Endothelial cell (in vitro differentiated cells): ENCODE results near the gene FKBP9. TPM values are rescaled to one million over a fixed set of nuclear protein-coding genes. Genes with fewer than 3 reads are reported as not detected.
A peak's percentile ranks its signal among the peaks of the same experiment; 100 is the strongest.

Experiments
- DNase-seq: peaks from one replicate; pipeline ENCODE4 v3.0.0; 2021; ENCODE audit warnings: low spot score
- H3K27ac Mint-ChIP-seq: one replicate; pipeline ENCODE4 v1.8.0; 2021; ENCODE audit warnings: mixed read lengths, inconsistent platforms; ENCODE audit not compliant: unreplicated experiment
- H3K27me3 Mint-ChIP-seq: one replicate; pipeline ENCODE4 v1.8.0; 2021; ENCODE audit warnings: mild to moderate bottlenecking, moderate library complexity, mixed read lengths, inconsistent platforms; ENCODE audit not compliant: unreplicated experiment
- H3K36me3 Mint-ChIP-seq: one replicate; pipeline ENCODE4 v1.8.0; 2021; ENCODE audit warnings: mild to moderate bottlenecking, low read depth, mixed read lengths, inconsistent platforms; ENCODE audit not compliant: unreplicated experiment
- H3K4me1 Mint-ChIP-seq: one replicate; pipeline ENCODE4 v1.8.0; 2021; ENCODE audit warnings: mild to moderate bottlenecking, mixed read lengths, inconsistent platforms; ENCODE audit not compliant: unreplicated experiment
- H3K4me3 Mint-ChIP-seq: one replicate; pipeline ENCODE4 v1.8.0; 2021; ENCODE audit warnings: mild to moderate bottlenecking, mixed read lengths, inconsistent platforms; ENCODE audit not compliant: unreplicated experiment
- H3K9me3 Mint-ChIP-seq: one replicate; pipeline ENCODE4 v1.8.0; 2021; ENCODE audit warnings: mixed read lengths, inconsistent platforms; ENCODE audit not compliant: unreplicated experiment
- total RNA-seq: library from RNA; stranded (reverse); fragmentation: NEBNext Ultra II Directional; extraction: Animal tissue kit (Norgen Biotek cat#: 25700); gene quantifications from one replicate; pipeline ENCODE4 v1.2.1, GENCODE V29; 2021; ENCODE audit not compliant: unreplicated experiment
- TF ChIP-seq, protein P1 (sequence below): fragments of 200-600 bp; sonication (generic); IDR thresholded peaks from one replicate; pipeline ENCODE4 v1.5.0; 2021; ENCODE audit warnings: antibody characterized with exemption; ENCODE audit not compliant: unreplicated experiment

Gene FKBP9
- total RNA-seq, 1 donor from 2014 or later, result 218 TPM

DNA sequence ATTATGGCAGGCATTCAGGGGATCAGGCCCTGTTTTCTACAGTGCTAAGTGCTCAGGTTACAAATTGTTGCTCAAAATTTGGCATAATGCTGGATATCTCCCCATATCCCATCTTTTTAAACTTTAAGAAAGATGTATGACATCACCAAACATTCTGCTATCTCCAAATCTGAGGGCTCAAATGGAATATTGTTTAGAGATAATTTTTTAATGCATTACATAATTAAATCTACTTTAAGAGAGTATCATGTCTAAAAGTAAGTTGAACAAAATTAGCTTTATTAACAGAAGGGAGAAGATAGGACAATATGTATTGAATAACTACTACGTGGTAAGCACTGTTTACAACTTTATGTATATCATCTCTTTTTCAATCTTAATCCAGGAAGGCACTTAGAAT is 91.5 kb downstream of the FKBP9 start:
- no peak overlapping the region for H3K27ac Mint-ChIP-seq
- H3K4me1 Mint-ChIP-seq, result peaks cover 14% of the 10 kb centered on the region
- H3K4me3 Mint-ChIP-seq, result no peak overlapping the region

DNA sequence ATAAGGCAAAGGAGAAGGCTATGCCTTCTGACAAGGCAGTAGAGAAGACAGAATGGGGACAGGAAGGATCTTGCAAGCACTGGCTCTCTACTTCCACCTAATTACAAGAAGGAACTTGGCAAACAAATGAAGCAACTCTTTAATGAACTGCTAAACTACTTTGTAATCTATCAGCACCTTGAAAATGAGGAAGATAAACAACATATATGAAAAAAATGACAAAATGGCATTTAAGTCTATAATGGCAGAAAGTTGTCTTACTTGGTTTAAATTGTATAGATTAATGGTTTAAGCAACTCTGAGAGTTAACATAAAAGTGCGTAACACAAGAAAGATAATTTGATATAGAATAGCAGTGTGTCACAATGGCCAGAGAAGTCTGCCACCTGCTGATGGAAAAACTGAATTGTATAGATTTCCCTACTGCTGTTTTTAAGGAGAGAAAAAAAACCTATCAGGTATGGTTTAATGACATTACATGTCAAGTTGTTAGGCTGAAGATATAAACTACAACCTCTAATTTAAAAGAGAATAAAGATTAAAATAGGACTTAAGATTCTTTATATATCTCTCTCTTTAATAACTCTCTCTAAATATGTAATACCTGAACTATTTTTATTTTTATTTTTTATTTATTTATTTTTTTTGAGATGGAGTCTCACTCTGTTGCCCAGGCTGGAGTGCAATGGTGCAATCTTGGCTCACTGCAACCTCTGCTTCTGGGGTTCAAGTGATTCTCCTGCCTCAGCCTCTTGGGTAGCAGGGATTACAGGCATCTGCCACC is 93.5 kb downstream of the FKBP9 start:
- Mint-ChIP-seq H3K4me3 (no peak overlapping the region), H3K4me1 (peaks cover 7% of the 10 kb centered on the region), H3K9me3 (no peaks in the 10 kb centered on the region), H3K36me3 (no peaks in the 10 kb centered on the region), H3K27ac (peak overlapping the region; percentile 17), H3K27me3 (no peaks in the 10 kb centered on the region)
- DNase-seq, result peak; percentile 32
- TF ChIP-seq, protein P1, sequence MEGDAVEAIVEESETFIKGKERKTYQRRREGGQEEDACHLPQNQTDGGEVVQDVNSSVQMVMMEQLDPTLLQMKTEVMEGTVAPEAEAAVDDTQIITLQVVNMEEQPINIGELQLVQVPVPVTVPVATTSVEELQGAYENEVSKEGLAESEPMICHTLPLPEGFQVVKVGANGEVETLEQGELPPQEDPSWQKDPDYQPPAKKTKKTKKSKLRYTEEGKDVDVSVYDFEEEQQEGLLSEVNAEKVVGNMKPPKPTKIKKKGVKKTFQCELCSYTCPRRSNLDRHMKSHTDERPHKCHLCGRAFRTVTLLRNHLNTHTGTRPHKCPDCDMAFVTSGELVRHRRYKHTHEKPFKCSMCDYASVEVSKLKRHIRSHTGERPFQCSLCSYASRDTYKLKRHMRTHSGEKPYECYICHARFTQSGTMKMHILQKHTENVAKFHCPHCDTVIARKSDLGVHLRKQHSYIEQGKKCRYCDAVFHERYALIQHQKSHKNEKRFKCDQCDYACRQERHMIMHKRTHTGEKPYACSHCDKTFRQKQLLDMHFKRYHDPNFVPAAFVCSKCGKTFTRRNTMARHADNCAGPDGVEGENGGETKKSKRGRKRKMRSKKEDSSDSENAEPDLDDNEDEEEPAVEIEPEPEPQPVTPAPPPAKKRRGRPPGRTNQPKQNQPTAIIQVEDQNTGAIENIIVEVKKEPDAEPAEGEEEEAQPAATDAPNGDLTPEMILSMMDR, result peak; percentile 73

More for the DNA sequence above, 91.5 kb downstream of the FKBP9 start:
- no peak for DNase-seq
- H3K36me3 Mint-ChIP-seq, result no peaks in the 10 kb centered on the region
- no peaks in the 10 kb centered on the region for H3K27me3 Mint-ChIP-seq
- TF ChIP-seq, protein P1, result no peak
- H3K9me3 Mint-ChIP-seq, result no peaks in the 10 kb centered on the region

DNA sequence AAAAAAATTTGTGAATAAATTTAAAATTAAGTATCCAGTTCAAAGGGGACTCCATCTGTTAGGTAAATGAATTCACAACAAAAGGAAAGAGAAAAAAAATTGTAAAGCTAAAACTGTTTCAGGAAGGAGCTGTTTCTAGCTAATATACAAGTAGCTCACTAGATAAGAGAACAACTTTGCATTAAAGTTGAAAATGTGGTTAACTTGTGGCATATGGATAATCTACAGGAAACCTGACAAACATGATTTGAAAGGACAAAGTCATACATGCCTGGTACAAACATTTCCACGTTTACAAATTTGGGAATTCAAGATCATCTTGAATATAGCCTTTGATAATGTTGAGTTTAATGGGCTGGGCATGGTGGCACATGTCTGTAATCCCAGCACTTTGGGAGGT is 96.5 kb downstream of the FKBP9 start:
- Mint-ChIP-seq H3K36me3 (no peaks in the 10 kb centered on the region), H3K4me1 (peaks cover 9% of the 10 kb centered on the region), H3K27me3 (no peaks in the 10 kb centered on the region), H3K27ac (no peak overlapping the region), H3K4me3 (no peak overlapping the region), H3K9me3 (no peaks in the 10 kb centered on the region)
- TF ChIP-seq, protein P1, result no peak
- no peak for DNase-seq

DNA sequence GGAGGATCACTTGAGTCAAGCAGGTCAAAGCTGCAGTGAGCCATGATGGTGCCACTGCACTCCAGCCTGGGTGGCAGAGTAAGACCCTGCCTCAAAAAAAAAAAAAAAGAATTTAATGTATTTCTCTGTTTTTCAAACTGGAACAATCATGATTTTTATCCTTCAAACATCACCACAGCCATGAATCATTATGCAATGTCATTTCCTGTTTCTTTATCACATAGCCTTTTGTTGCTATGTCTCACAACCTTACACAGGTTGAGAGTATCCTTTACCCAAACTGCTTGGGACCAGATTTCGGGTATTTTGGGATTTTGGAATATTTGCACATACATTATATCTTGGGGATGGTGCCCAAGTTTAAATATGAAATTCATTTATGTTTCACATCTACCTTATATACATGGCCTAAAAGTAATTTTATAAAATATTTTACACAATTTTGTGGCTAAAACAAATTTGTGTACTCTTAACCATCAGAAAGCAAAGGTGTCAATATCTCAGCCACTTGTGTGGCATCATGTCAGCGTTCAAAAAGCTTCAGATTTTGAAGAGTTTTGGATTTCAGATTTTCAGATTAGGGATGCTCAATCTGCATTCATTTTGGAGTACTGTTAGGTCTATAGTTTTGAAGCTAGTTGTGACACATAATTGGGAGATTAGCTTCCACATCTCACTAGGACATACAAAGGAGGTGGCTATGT is 97.2 kb downstream of the FKBP9 start:
- Mint-ChIP-seq H3K9me3 (no peaks in the 10 kb centered on the region), H3K27ac (no peak overlapping the region), H3K36me3 (no peaks in the 10 kb centered on the region), H3K27me3 (no peaks in the 10 kb centered on the region), H3K4me1 (peaks cover 11% of the 10 kb centered on the region), H3K4me3 (no peak overlapping the region)
- no peak for DNase-seq
- TF ChIP-seq, protein P1, result no peak

DNA sequence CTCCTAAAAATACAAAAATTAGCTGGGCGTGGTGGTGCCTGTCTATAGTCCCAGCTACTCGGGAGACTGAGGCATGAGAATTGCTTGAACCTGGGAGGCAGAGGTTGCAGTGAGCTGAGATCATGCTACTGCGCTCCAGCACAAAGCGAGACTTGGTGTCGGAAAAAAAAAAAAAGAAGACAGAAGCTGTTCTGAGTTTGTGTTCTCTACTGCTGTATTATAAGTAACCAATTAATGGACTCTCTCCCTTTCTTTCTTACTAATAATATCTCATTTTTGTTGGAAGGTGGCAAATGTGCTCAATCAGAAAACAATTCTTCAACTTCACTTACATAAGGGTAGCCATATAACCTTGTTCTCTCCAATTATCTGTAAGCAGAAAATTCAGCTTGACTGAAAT is 97.9 kb downstream of the FKBP9 start:
- Mint-ChIP-seq H3K27ac (no peak overlapping the region), H3K4me3 (no peak overlapping the region), H3K4me1 (peaks cover 11% of the 10 kb centered on the region), H3K27me3 (no peaks in the 10 kb centered on the region), H3K36me3 (no peaks in the 10 kb centered on the region), H3K9me3 (no peaks in the 10 kb centered on the region)
- TF ChIP-seq, protein P1, result no peak
- no peak for DNase-seq
